HG03439 (cell line): Measurements from ENCODE around the gene GPR171.

Experiments
- ATAC-seq: cut with Tn5 transposase; IDR thresholded peaks from one replicate; pipeline ENCODE4 v1.9.1; 2021; ENCODE audit warnings: mild to moderate bottlenecking, moderate library complexity; ENCODE audit not compliant: unreplicated experiment

The GPR171 gene

GRCh38 chr3:151213881-151214280, 10.9 kb upstream of the GPR171 start:
- ATAC-seq: no peak

GRCh38 chr3:151213151-151213550, 10.1 kb upstream of the GPR171 start:
- no peak for ATAC-seq

GRCh38 chr3:151210676-151211381, 7.8 kb upstream of the GPR171 start:
- no peak for ATAC-seq

- no peak for ATAC-seq
Observed at GRCh38 chr3:151209654-151210053, 6.6 kb upstream of the GPR171 start.

- ATAC-seq: no peak
Observed at GRCh38 chr3:151206201-151206600, 3.2 kb upstream of the GPR171 start.

GRCh38 chr3:151205482-151205881, 2.5 kb upstream of the GPR171 start:
- ATAC-seq: no peak

GRCh38 chr3:151204530-151205402, 1.8 kb upstream of the GPR171 start:
- no peak for ATAC-seq

GRCh38 chr3:151201051-151201730, 1.8 kb downstream of the GPR171 start:
- ATAC-seq: no peak

GRCh38 chr3:151200586-151200985, 2.4 kb downstream of the GPR171 start:
- ATAC-seq: no peak

- ATAC-seq: no peak
Observed at GRCh38 chr3:151199554-151200438, 3.2 kb downstream of the GPR171 start.

GRCh38 chr3:151198849-151199248, 4.2 kb downstream of the GPR171 start:
- ATAC-seq: no peak

GRCh38 chr3:151197981-151198767, 4.8 kb downstream of the GPR171 start:
- ATAC-seq: no peak

GRCh38 chr3:151197228-151197627, 5.8 kb downstream of the GPR171 start:
- ATAC-seq: no peak

GRCh38 chr3:151196434-151196833, 6.6 kb downstream of the GPR171 start:
- ATAC-seq: no peak

- no peak for ATAC-seq
Observed at GRCh38 chr3:151195826-151196225, 7.2 kb downstream of the GPR171 start.

- ATAC-seq: no peak
Observed at GRCh38 chr3:151192545-151192944, 10.5 kb downstream of the GPR171 start.

- ATAC-seq: no peak
Observed at GRCh38 chr3:151191095-151191494, 11.9 kb downstream of the GPR171 start.

GRCh38 chr3:151183265-151183671, 19.7 kb downstream of the GPR171 start:
- no peak for ATAC-seq

GRCh38 chr3:151182349-151183079, 20.5 kb downstream of the GPR171 start:
- no peak for ATAC-seq
